Measurements from ENCODE around the gene SPTBN1. TPM values are rescaled to one million over a fixed set of nuclear protein-coding genes. Genes with fewer than 3 reads are reported as not detected.

The SPTBN1 gene
- total and polyA plus RNA-seq, 2 experiments from 2014 or later, result 125 to 435 TPM

GRCh38 chr2:54657664-54658083 lies 201.5 kb downstream of the SPTBN1 start:
- peaks cover 93% of the 10 kb centered on the region for H3K36me3 ChIP-seq
- no peaks in the 10 kb centered on the region for H3K27me3 ChIP-seq
- H3K27ac ChIP-seq, result no peak overlapping the region
- H3K9me3 ChIP-seq (ENCODE audit: low read depth), result no peaks in the 10 kb centered on the region
- no peak overlapping the region for H3K4me3 ChIP-seq
- no peaks in the 10 kb centered on the region for H3K4me1 ChIP-seq (ENCODE audit: low read depth)
- TF ChIP-seq CTCF (IDR thresholded peaks at IDR 0.05; ENCODE audit: low read depth, low read length), result peak; percentile 58
- DNase-seq (ENCODE audit: low read depth in 1 of 2, low spot score in 1 of 2), result peak; percentile 56

DNA sequence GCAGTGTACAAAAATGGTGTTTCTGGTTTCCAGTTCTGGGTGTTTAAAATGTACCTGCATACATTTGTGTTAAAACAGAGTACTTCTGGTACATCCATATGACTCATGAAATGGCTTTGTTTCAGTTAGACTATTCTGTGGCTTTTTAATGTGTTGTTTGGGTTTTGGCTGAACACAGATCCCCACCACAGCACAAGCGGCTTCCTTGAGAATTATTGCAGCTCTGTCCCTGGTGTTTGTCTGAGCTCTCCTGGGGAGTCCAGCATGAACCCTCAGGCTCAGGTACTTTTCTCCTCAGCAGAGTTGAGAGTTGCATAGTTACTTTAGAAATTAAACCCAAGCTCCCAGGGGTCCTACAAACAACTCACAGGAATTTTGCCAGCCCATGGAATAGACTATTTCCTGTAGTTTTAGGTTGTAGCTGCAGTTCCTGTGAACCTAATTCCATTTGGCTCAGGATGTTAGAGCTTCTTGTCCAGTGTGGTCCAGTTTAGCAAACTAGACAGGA lies 202.5 kb downstream of the SPTBN1 start:
- H3K4me3 ChIP-seq, result no peak overlapping the region
- peak in 1 of 2 donors; percentile 42 for DNase-seq (ENCODE audit: low read depth in 1 of 2, low spot score in 1 of 2)
- no peak overlapping the region for H3K27ac ChIP-seq
- H3K27me3 ChIP-seq, result no peaks in the 10 kb centered on the region
- H3K36me3 ChIP-seq, result peaks cover 94% of the 10 kb centered on the region
- no peak for TF ChIP-seq CTCF (IDR thresholded peaks at IDR 0.05; ENCODE audit: low read depth, low read length)
- no peaks in the 10 kb centered on the region for H3K9me3 ChIP-seq (ENCODE audit: low read depth)
- no peaks in the 10 kb centered on the region for H3K4me1 ChIP-seq (ENCODE audit: low read depth)

DNA sequence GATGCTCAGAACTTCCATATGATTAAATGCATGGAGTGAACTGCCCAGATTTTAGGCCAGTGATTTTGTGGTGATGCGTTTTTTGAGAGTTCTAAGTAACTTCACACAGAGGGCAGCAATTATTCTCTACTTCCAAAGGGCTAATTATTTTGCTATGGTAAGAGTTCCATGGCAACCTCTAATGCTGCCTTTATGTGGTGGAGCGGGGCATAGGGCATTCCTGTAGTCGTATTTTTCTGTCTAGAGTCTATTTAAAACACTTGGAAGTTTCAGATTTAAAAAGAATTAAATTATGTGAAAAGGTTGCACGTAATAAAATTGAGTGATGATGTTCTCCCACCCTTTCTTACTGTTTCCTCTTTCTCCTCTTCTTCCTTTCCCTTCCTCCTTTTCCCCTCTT lies 203.4 kb downstream of the SPTBN1 start:
- no peaks in the 10 kb centered on the region for H3K9me3 ChIP-seq (ENCODE audit: low read depth)
- DNase-seq (ENCODE audit: low read depth in 1 of 2, low spot score in 1 of 2), result no peak
- TF ChIP-seq CTCF (IDR thresholded peaks at IDR 0.05; ENCODE audit: low read depth, low read length), result no peak
- H3K4me3 ChIP-seq, result no peak overlapping the region
- H3K4me1 ChIP-seq (ENCODE audit: low read depth), result no peaks in the 10 kb centered on the region
- peaks cover 92% of the 10 kb centered on the region for H3K36me3 ChIP-seq
- no peak overlapping the region for H3K27ac ChIP-seq
- no peaks in the 10 kb centered on the region for H3K27me3 ChIP-seq

DNA sequence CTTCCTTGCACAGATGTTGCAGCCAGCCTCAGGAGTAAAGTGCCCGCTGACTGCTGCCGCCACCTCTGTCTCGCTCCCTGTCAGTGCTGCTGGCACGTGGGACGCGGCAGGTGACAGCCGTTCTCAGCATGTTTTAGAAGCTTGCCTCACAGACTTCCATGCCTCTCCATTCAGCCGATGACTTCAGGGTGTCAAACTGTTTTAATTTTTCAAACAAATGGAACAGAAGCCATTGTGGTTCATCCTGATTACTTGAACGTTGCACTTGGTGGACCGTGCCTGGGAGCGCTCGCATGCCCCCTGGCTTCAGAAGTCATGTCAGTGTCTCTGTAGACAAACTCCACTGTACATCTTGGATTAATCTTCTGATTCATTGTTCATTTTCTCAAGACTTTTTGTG lies 204.6 kb downstream of the SPTBN1 start:
- no peak for TF ChIP-seq CTCF (IDR thresholded peaks at IDR 0.05; ENCODE audit: low read depth, low read length)
- no peak for DNase-seq (ENCODE audit: low read depth in 1 of 2, low spot score in 1 of 2)
- Histone ChIP-seq H3K27ac (no peak overlapping the region), H3K9me3 (ENCODE audit: low read depth) (no peaks in the 10 kb centered on the region), H3K4me1 (ENCODE audit: low read depth) (no peaks in the 10 kb centered on the region), H3K4me3 (no peak overlapping the region), H3K36me3 (peaks cover 92% of the 10 kb centered on the region), H3K27me3 (no peaks in the 10 kb centered on the region)

DNA sequence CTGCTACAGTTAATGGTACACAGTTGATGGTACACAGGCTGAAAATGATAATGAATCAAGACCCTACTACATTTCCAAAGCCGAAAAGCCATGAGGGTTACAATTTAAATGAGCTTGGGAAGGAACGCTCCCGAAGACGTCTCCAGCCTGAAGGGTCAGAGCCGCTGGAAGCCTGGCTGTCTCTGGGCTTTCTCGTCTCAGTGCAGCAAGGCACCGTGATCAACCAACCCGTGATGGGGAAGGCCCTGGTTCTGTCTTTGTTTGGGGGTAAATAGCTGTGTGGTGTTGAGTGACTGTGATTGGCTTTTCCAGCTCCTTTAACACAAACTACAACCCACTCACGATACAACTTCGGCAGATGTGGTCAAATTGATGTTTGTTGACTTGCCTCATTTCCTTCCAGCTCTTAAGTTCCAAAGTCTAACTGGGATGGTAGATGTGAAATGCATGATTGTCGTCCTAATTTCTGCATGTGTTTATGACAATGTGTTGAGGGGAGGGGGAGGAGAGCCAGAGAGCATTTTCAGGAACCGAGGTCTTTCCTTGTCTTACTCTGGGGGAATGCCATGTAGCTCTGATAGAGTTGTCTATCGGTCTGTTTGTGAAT lies 207.4 kb downstream of the SPTBN1 start:
- H3K36me3 ChIP-seq, result peaks cover 96% of the 10 kb centered on the region
- H3K4me1 ChIP-seq (ENCODE audit: low read depth), result no peaks in the 10 kb centered on the region
- H3K4me3 ChIP-seq, result no peak overlapping the region
- TF ChIP-seq CTCF (IDR thresholded peaks at IDR 0.05; ENCODE audit: low read depth, low read length), result no peak
- DNase-seq (ENCODE audit: low read depth in 1 of 2, low spot score in 1 of 2), result no peak
- peak overlapping the region; percentile 23 for H3K27ac ChIP-seq
- no peaks in the 10 kb centered on the region for H3K9me3 ChIP-seq (ENCODE audit: low read depth)
- no peaks in the 10 kb centered on the region for H3K27me3 ChIP-seq
